Suprapubic skin (tissue), 3 donors: ENCODE data around the gene GANC.

ENCODE experiments used
- CTCF ChIP-seq, 2 donors: fragments of 200-600 bp in 1 of 2; fragments of 450-650 bp in 1 of 2; sonication (generic) in 1 of 2; IDR thresholded peaks; one replicate each; pipeline ENCODE4 v1.5.1; 2016 to 2019; ENCODE audit warnings: antibody characterized with exemption in 2 of 2, mild to moderate bottlenecking in 1 of 2, moderate library complexity in 1 of 2
- EP300 ChIP-seq: sonication (generic); formaldehyde crosslinking; IDR thresholded peaks from one replicate; pipeline ENCODE4 v1.6.1; 2017; ENCODE audit warnings: antibody characterized with exemption
- POLR2A ChIP-seq, 2 donors: fragments of 450-650 bp; IDR thresholded peaks; one replicate each; pipeline ENCODE4 v1.6.1; 2017; ENCODE audit warnings: antibody characterized with exemption in 2 of 2, mild to moderate bottlenecking in 2 of 2, moderate library complexity in 2 of 2

- TF ChIP-seq CTCF (IDR thresholded peaks at IDR 0.05) (no peak), POLR2A (IDR thresholded peaks at IDR 0.05) (no peak), EP300 (no peak)
These were observed 114.6 kb downstream of the GANC start for GRCh38 chr15:42387603-42388002.
